ENCODE data around the gene TNNI2.

The TNNI2 gene

GRCh38 chr11:1830322-1831223 lies 8.2 kb upstream of the TNNI2 start:
- no peak for TF ChIP-seq CTCF (conservative IDR thresholded peaks at IDR 0.05; ENCODE audit: low read depth, low read length)
- H3K4me3 ChIP-seq (ENCODE audit: low read length): no peak overlapping the region
- DNase-seq (ENCODE audit: low read depth): no peak

GRCh38 chr11:1831338-1832210 lies 7.2 kb upstream of the TNNI2 start:
- no peak for DNase-seq (ENCODE audit: low read depth)
- H3K4me3 ChIP-seq (ENCODE audit: low read length): no peak overlapping the region
- TF ChIP-seq CTCF (conservative IDR thresholded peaks at IDR 0.05; ENCODE audit: low read depth, low read length): no peak

- peak; percentile 91 for TF ChIP-seq CTCF (conservative IDR thresholded peaks at IDR 0.05; ENCODE audit: low read depth, low read length)
- DNase-seq (ENCODE audit: low read depth): no peak
- peak overlapping the region; percentile 24 for H3K4me3 ChIP-seq (ENCODE audit: low read length)
Measured at GRCh38 chr11:1832211-1832919, 6.4 kb upstream of the TNNI2 start.

GRCh38 chr11:1832920-1833295 lies 5.9 kb upstream of the TNNI2 start:
- DNase-seq (ENCODE audit: low read depth): no peak
- no peak overlapping the region for H3K4me3 ChIP-seq (ENCODE audit: low read length)
- no peak for TF ChIP-seq CTCF (conservative IDR thresholded peaks at IDR 0.05; ENCODE audit: low read depth, low read length)

- DNase-seq (ENCODE audit: low read depth): no peak
- TF ChIP-seq CTCF (conservative IDR thresholded peaks at IDR 0.05; ENCODE audit: low read depth, low read length): no peak
- no peak overlapping the region for H3K4me3 ChIP-seq (ENCODE audit: low read length)
Measured at GRCh38 chr11:1834062-1834610, 4.6 kb upstream of the TNNI2 start.

GRCh38 chr11:1834779-1835670 lies 3.8 kb upstream of the TNNI2 start, which contains the start of gene SYT8:
Gene SYT8 (plus strand): TSS chr11:1834990. CDS start chr11:1835106, 116 bp downstream.
- no peak for DNase-seq (ENCODE audit: low read depth)
- no peak for TF ChIP-seq CTCF (conservative IDR thresholded peaks at IDR 0.05; ENCODE audit: low read depth, low read length)
- H3K4me3 ChIP-seq (ENCODE audit: low read length): no peak within 1 kb of the TSS
